ENCODE data around the gene ACTA1.

DNA sequence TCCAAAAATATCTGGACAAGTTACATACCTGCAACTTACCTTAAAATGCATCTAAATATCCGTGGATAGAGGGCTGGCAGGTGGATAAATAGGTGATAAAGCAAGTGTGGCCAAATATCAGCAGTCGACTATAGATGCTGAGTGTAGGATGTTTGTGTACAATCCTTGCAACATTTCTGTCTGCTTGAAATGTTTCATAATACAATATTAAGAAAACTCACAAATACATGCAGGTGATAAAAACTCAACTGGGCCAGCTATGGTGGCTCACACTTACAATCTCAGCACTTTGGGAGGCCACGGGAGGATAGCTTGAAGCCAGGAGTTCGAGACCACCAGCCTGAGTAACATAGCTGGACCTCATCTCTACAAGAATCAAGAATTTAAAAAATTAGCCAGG is 41.0 kb downstream of the ACTA1 start:
- no peak for TF ChIP-seq POLR2AphosphoS5 (IDR thresholded peaks at IDR 0.05; ENCODE audit: low read depth, low read length)
- no peak for TF ChIP-seq POLR2A (IDR thresholded peaks at IDR 0.05; ENCODE audit: low read depth, low read length)
- no peak for TF ChIP-seq TAF1 (IDR thresholded peaks at IDR 0.05; ENCODE audit: low read depth, low read length)
- no peak for TF ChIP-seq SPI1 (IDR thresholded peaks at IDR 0.05; ENCODE audit: low read depth, low read length)
